ENCODE measurements around the gene IRF7.
A peak's percentile ranks its signal among the peaks of the same experiment; 100 is the strongest.

IRF7 gene

DNA sequence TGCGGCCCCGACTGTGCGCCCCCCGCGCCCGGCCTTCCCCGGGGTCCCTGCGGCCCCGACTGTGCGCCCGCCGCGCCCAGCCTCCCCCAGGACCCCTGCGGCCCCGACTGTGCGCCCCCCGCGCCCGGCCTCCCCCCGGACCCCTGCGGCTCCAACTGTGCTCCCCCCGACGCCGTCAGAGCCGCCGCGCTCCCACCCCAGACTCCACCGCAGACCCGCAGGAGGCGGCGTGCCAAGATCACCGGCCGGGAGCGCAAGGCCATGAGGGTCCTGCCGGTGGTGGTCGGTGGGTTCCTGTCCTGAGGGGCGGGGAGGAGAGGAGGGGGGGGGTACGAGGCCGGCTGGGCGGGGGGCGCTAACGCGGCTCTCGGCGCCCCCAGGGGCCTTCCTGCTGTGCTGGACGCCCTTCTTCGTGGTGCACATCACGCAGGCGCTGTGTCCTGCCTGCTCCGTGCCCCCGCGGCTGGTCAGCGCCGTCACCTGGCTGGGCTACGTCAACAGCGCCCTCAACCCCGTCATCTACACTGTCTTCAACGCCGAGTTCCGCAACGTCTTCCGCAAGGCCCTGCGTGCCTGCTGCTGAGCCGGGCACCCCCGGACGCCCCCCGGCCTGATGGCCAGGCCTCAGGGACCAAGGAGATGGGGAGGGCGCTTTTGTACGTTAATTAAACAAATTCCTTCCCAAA, 24.4 kb upstream of the IRF7 start:
- DNase-seq: peak in 1 of 2 experiments; percentile 32

DNA sequence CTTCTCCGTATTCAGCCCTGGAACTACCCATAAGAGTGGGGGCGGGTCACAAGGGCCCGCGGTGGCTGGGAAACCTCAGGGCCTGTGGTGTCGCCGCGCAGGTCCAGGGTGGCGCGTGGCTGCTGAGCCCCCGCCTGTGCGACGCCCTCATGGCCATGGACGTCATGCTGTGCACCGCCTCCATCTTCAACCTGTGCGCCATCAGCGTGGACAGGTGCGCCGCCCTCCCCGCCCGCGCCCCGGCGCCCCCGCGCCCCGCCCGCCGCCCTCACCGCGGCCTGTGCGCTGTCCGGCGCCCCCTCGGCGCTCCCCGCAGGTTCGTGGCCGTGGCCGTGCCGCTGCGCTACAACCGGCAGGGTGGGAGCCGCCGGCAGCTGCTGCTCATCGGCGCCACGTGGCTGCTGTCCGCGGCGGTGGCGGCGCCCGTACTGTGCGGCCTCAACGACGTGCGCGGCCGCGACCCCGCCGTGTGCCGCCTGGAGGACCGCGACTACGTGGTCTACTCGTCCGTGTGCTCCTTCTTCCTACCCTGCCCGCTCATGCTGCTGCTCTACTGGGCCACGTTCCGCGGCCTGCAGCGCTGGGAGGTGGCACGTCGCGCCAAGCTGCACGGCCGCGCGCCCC, 23.7 kb upstream of the IRF7 start:
- DNase-seq: peak in 1 of 2 experiments; percentile 37

DNA sequence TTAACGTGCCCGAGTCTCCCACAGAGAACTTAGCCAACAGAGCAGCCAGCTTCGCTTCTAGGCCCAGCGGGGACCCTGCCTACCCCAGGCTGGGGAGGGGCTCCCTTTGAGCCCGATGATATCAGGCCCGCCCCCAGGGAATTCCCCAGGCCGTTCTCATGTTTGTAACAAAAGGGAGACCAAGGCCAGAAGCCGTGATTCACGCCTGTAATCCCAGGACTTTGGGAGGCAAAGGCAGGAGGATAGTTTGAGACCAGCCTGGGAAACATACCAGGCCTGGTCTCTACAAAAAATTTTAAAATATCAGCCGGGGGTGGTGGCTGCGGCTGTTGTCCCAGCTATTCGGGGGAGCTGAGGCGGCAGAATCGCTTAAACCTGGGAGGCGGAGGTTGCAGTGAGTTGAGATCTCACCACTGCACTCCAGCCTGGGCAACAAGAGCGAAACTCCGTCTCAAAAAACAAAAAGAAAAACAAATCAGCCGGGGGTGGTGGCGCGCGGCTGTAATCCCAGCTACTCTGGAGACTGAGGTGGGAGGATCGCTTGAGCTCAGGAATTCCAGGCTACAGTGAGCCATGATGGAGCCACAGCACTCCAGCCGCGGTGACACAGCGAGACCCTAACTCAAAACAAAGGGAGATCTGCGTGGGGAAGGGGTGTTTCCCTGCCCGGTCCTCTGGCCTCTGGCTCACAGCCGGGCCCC, 23.0 kb upstream of the IRF7 start:
- no peak for DNase-seq

DNA sequence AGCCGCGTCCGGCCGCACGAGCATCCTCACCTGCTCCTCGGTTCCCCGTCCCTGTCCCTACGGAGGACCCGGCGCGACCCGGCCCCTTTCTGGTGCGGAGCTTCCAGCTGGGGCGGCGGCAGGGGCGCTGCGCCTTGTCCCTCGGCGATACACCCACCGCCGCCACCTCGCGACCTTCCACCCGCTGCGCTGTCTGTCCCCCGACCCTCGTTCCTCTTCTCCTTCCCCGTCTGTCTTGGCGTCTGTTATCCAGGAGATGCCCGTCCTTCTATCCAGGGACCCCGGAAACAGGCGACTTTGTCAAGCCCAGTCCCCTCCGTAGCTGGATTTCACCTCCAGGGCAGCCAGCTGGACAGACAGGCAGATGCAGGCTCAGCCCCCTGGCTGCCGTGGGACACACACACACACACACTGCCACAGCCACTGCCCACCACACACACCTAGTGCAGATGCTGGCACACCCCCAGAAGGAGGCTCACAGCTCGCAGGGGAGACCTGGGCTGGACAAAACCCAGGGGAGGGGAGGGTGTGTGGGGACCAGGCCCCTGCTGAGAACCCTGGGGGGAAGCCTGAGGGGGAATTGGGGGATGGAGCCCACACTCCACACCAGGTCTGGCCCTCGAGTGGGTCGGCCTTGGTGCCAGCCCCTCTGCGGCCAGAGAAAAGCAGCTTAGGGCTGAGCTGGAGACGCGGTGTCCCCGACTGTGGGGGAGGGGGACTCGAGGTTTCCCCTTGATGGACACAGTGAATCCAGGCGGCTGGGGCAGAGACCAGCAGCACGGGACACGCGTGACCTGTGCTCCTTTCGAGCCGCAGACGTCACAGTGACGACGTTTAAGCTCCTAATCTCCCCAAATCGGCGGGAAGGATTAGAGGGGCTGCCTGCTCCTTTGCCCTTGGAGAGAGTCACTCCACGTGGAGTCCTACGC, 22.1 kb upstream of the IRF7 start:
- peak in 1 of 2 experiments; percentile 32 for DNase-seq

DNA sequence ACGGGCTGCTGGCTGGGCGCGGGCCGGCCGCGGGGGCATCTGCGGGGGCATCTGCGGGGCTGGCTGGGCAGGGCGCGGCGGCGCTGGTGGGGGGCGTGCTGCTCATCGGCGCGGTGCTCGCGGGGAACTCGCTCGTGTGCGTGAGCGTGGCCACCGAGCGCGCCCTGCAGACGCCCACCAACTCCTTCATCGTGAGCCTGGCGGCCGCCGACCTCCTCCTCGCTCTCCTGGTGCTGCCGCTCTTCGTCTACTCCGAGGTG, 21.5 kb upstream of the IRF7 start:
- DNase-seq: no peak

DNA sequence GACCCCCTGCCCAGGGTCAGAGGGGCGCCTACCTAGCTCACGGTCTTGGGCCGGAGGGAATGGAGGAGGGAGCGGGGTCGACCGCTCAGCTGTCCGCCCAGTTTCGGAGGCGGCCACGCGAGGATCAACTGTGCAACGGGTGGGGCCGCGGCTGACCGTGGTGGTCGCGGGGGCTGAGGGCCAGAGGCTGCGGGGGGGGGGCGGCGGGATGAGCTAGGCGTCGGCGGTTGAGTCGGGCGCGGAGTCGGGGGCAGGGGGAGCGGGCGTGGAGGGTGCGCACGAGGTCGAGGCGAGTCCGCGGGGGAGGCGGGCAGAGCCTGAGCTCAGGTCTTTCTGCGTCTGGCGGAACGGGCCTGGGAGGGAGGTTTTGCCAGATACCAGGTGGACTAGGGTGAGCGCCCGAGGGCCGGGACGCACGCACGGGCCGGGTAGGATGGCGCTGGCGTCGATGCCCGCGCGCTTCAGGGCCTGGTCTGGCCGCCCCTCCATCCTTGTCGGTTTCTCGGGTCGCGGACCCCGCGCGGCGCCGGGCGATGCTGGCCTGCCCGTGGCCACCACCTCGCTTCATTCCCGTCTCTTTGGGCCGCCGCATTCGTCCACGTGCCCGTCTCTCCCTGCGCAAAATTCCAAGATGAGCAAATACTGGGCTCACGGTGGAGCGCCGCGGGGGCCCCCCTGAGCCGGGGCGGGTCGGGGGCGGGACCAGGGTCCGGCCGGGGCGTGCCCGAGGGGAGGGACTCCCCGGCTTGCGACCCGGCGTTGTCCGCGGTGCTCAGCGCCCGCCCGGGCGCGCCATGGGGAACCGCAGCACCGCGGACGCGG, 21.0 kb upstream of the IRF7 start, which contains the start of gene DRD4:
Gene DRD4 (plus strand): TSS at position 759 of the 822 bp plus-strand sequence. CDS start 36 bp downstream, at position 795.
- DNase-seq: peak in 1 of 2 experiments; percentile 20

DNA sequence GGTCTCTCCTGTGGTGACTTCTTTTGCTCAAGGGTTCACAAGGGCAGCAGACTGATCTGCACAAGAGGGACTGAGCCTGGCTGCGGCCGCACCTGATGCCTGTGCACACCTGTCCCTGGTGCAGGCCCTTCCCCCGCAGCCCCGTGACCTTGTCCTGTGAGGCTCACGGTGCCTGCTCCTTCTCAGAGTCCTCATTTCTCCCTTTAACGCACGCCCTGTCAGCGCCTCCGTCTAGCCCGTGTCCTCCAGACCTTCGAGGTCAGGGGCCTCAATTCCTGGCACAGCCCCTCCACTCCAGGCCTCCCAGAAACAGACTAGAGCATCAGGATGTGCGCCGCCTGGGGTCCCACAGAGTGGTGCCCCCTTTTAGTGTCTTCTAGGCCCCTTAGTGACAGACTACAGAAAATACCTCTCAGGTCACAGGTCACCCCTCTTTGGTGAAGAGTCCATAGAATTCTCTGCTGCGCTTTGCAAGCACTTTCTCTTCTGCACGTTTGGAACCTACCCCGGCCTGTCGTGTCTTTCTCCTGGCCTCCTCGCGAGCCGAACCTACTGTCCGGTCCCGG, 20.3 kb upstream of the IRF7 start:
- DNase-seq: no peak

DNA sequence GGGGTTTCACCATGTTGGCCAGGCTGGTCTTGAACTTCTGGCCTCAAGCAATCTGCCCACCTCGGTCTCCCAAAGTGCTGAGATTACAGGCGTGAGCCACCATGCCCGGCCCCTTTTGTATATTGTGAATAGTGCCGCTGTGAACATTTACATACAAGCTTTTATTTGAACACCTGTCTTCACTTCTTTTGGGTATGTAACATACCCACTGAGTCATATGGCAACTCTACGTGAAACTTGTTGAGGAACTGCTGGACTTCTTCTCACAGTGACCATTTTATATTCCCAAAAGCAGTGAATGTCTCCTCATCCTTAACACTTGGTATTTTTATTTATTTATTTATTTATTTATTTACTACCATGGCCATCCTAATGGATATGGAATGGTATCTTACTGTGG, 15.1 kb upstream of the IRF7 start:
- DNase-seq: no peak

DNA sequence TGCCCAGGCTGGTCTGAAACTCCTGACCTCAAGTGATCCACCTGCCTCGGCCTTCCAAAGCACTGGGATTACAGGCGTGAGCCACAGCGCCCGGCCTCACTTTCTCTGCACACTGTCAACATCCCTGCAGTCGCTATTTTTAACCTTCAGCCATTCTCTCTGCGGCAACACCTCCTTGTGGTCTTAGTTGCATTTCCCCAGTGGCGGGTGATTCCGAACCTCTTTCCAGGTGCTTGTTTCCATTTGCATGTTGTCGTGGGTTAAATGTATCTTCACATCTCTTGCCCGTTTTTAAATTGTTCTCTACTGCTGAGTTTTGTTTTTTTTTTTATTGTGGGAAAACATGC, 13.5 kb upstream of the IRF7 start:
- DNase-seq: peak in 1 of 2 experiments; percentile 35

DNA sequence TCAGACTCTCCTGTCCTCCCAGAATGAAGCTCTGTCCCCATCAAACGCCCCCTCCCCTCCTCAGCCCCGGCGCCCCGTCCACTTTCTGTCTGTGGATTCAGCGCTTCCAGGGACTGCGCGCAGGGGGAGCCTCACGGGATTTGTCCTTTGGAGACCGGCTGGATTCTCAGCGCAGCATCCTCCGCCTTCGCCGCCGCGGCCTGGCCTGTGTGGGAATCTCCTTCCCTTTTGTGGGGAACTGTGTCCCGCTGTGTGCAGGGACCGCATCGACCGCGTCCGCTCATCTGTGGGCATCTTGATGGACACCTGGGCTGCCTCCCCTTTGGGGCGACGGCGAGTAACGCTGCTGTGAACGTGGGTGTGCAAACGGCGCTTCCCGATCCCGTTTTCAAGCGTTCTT, 12.3 kb upstream of the IRF7 start:
- DNase-seq: peak in 1 of 2 experiments; percentile 22

DNA sequence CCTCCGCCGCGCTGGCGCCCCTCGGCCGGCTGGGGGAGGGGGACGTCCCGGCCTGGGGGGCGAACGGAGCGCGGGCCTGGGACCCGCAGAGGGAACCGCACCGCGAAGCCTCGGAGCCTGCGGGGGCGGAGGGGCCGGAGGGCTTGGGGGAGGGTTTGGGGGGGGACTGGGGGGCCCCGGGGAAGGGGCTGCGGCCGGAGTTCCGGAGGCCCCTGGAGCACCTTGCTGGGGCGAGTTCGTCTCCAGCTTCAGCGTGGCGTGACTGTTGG, 11.5 kb upstream of the IRF7 start:
- no peak for DNase-seq

DNA sequence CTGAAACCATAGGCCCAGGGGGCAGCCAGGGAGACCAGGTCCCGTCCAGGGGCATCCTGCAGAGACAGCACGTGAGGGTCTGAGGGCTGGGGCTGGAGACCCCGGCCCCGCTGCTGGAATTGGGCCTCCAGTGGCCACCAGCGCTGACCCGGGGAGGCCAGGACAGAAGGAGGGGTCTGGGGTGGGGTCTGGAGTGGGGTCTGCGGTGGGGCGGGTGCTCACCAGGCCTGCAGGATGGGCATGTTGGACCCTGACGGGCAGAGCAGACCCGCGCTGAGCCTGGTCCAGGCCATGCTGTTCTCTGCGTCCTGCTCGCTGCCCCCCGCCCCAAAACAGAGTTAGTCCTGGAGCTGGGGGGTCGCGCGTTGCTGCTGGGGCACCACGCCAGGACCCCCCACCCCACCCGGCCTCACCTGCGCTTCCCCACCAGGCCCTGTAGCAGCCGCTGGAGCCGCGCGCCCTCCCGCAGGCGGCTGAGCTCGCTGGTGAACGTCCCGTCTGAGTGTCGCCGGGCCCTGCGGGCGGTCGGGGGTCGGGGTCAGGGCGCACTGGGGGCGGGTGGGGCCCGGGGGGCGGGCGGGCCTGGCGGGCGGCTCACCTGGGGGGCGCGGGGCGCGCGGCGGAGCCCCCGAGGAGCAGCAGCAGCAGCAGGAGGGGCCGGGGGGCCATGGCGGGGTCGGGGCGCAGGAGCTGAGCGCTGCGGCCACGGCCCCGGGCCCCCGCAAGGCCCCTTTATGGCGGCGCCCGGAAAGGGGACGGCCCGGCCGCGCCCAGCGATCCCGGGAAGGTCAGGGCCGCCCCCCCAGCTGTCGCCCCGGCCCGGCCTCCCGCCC, 10.9 kb upstream of the IRF7 start, which contains the start of gene SCT:
Gene SCT (minus strand): TSS at position 707 of the 833 bp plus-strand sequence. CDS start 38 bp downstream, at position 669.
- peak in 1 of 2 experiments; percentile 32 for DNase-seq

DNA sequence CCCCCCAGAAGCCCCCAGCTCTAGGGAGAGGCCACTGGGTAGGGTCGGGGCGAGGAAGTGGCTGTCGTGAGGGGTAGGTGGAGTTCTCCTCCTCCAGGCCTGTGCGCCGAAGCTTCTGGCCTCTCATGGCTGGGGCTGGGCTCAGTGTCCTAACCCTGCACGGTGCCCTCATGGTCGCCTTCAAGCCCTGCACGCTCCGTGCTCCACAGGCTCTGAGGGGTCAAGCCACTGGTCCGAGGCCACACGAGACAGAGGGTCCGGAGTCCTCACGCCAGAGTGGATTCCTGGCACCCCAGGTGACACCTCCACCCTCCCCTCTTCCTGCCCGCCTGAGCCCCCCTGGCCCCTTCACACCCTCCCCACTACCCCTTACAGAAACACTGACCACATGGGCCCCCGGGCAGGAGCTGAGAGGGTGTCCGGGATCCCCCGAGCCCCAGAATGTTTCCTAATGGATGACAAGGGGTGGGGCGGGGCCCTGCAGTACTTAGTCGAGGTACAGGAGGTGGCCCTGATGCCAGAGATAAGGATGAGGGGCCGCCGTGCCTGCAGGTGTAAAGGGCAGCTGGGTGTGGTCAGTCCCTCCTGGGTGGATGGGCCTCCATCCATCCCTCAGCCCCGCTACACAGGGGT, 10.0 kb upstream of the IRF7 start:
- DNase-seq: peak in 1 of 2 experiments; percentile 27

DNA sequence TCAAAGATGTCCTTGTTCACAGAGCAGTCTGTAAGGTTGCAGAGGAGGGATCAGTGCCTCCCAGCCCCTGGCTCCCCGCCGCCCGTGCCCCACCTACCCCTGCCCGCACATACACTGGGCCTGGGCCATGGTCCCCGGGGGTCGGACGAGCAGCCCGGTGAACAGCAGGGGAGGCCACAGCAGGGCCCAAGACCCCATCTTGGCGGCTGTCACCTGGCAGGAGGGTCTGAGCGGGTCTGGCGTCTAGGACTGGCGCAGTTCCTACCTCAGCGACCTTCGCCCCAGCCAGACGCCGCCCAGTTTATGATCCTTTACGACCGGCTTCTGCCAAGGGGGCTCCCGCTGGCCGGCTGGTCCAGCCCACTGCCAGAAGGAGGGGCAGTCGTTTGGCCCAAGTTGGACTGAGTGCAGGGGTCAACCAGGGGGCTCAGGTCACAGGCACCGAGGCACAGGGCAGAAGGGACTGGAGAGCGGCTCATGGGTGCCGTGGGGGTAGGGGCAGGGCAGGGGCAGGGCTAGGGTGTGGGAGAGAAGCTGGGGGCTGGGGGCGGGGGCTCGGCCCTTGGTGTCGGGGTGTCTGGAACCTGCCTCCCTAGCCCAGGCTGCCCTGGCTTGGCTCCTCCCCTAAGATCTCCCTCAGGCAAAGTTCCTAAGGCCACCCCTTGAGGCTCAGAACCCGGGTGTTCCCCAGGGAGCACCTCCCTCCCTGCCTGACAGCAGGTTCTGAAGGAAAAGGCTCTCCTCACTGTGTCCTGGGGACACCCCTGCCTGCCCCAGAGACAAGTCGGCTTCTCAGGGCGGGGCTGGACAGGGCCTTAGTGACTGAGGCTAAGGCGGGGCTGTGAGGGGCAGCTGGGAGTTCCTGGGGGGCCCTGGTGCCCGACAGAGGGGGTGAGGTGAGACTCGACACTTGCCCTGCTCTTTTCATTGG, 9.2 kb upstream of the IRF7 start, which contains the start of gene CDHR5:
Gene CDHR5 (minus strand): TSS at position 251 of the 931 bp plus-strand sequence. CDS start 53 bp downstream, at position 198.
- DNase-seq: peak in 1 of 2 experiments; percentile 31

DNA sequence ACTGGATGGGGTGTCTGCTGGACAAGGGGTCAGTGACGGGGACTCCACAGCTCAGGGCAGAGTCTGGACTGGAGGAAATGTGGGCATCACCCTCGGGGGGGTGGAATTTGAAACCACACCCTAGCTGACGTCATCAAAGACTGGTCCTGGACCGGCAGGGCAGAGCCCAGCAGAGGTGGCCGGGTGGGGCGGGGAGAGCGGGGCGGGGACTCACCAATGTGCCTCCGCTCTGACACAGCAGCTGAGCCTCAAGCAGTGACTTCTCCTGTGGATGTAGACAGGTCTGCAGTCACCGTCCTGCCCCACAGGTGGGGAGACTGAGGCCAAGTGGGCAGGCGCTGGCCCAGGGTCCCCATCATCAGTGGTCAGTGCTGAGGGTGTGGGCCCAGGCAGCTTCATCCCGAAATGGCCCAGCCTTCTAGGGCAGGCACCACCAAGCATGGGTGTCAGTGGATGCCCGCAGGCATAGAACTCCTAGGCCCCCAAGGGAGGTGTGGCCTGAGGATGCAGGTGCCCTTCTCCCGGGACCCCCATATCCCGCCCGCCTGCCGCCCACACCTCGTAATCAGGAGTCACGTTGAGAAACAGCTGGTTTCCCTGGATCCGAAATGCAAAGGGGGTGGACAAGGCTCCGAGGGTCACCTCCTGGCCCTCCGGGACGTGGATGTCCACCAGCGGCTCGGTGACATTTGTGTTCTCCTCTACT, 8.4 kb upstream of the IRF7 start:
- peak in 1 of 2 experiments; percentile 28 for DNase-seq

DNA sequence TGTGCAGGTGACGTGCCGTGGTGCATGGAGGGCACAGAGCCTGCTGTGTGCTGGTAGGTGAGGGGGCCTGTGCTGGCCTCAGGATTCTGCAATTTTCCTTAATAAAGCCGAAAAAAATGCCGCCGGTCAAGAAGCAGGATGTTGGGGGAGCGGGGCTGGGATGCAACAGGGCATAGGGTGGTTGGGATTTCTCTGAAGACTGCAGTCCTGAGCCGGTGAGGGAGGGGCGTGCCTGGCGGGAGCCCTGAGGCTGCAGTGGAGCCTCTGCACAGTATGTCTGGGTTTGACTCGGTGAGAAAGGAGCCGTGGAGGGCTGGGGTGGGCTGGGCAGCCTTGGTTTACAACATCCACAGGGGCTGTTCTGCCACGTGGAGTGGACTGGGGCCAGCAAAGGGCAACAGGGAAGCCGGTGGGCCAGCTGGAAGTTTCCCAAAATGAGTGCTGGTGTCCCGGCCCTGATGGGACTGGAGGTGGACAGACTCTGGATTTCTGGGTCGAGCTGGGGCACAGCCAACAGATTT, 7.7 kb upstream of the IRF7 start:
- DNase-seq: no peak

DNA sequence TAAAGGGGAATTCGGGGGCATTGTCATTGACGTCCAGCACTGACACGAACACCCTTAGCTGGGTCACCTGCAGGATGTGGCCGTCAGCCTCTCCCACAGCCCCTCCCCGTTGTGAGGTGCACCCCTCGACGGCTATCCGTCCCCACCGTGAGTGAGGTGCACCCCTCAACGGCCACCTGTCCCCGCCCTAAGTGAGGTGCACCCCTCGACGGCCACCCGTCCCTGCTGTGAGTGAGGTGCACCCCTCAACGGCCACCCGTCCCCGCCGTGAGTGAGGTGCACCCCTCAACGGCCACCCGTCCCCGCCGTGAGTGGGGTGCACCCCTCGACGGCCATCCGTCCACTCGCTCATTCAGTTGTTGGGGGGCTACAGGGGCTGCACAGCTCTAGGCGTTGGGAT, 6.1 kb upstream of the IRF7 start:
- no peak for DNase-seq
